ENCODE results near the gene PCYOX1L.
A peak's percentile ranks its signal among the peaks of the same experiment; 100 is the strongest.

PCYOX1L gene

DNA sequence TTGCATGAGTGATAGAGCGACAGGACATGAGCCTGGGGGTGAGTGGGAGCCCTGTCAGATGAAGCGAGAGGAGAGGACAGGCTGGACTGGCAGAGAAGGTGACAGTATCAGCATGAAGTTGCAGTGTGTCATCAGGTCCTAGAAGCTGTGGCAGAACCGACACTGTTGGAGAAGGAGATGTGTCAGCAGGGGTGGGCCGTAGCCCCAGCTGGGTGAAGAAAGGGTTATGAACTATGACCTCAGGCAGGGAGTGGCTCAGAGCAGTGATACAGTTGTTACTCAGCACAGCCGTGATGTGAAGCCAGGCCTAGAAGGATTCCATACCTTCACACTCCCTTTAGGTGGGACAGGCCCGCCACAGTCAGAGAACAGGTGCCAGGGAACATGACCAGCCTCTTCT is 7.6 kb downstream of the PCYOX1L start:
- no peaks in the 10 kb centered on the region for H3K36me3 ChIP-seq (replicated peaks; ENCODE audit: low read depth, low read length)

DNA sequence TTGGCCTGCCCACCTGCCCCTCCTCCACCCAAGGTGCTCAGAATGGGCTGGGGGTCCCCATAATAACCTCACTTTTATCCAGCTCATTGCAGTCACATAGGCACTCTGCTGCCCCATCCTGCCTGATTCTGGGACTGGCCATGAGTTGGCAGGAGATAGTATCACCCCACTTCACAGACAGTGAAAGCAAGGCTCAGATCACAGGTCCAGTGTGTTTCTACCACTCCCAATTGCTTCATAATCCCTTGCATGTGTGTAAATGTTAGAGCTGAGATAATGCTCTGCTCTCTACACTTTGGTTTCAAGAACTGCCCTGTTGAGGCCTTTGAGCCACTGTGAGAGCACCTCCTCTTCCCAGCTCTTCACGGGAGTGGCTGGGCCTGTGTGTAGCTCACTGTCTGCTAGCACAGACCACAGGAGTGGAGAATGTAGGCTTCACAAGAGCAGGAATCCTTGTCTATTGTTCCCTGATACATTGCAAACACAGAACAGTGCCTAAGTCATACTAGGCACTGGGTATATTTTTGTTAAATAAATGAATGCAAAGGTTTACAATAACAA is 8.4 kb downstream of the PCYOX1L start:
- H3K27ac ChIP-seq (ENCODE audit: low read length) = no peak overlapping the region
- TF ChIP-seq, protein P1, sequence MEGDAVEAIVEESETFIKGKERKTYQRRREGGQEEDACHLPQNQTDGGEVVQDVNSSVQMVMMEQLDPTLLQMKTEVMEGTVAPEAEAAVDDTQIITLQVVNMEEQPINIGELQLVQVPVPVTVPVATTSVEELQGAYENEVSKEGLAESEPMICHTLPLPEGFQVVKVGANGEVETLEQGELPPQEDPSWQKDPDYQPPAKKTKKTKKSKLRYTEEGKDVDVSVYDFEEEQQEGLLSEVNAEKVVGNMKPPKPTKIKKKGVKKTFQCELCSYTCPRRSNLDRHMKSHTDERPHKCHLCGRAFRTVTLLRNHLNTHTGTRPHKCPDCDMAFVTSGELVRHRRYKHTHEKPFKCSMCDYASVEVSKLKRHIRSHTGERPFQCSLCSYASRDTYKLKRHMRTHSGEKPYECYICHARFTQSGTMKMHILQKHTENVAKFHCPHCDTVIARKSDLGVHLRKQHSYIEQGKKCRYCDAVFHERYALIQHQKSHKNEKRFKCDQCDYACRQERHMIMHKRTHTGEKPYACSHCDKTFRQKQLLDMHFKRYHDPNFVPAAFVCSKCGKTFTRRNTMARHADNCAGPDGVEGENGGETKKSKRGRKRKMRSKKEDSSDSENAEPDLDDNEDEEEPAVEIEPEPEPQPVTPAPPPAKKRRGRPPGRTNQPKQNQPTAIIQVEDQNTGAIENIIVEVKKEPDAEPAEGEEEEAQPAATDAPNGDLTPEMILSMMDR (IDR thresholded peaks at IDR 0.05; ENCODE audit: low read depth, low read length) = no peak
- no peak for TF ChIP-seq EZH2phosphoT487 (IDR thresholded peaks at IDR 0.05; ENCODE audit: low read depth)

More for the DNA sequence above, 7.6 kb downstream of the PCYOX1L start:
- Histone ChIP-seq H3K9ac (ENCODE audit: low read length) (no peak overlapping the region), H3K4me1 (ENCODE audit: low read length) (peaks cover 4% of the 10 kb centered on the region; the same call in 1 of the 2 replicates), H2AFZ (ENCODE audit: low read depth, low read length) (no peak overlapping the region), H3K4me2 (ENCODE audit: low read length) (no peak overlapping the region), H3K27me3 (ENCODE audit: low read depth, low read length) (no peaks in the 10 kb centered on the region), H3K79me2 (ENCODE audit: low read length) (no peaks in the 10 kb centered on the region), H4K20me1 (ENCODE audit: insufficient read depth, low read length) (no peaks in the 10 kb centered on the region), H3K27ac (ENCODE audit: low read length) (no peak overlapping the region), H3K4me3 (ENCODE audit: low read length) (no peak overlapping the region), H3K9me3 (ENCODE audit: insufficient read depth, low read length) (no peaks in the 10 kb centered on the region)
- TF ChIP-seq EZH2phosphoT487 (IDR thresholded peaks at IDR 0.05; ENCODE audit: low read depth) = no peak
- TF ChIP-seq, protein P1 (IDR thresholded peaks at IDR 0.05; ENCODE audit: low read depth, low read length) = no peak

DNA sequence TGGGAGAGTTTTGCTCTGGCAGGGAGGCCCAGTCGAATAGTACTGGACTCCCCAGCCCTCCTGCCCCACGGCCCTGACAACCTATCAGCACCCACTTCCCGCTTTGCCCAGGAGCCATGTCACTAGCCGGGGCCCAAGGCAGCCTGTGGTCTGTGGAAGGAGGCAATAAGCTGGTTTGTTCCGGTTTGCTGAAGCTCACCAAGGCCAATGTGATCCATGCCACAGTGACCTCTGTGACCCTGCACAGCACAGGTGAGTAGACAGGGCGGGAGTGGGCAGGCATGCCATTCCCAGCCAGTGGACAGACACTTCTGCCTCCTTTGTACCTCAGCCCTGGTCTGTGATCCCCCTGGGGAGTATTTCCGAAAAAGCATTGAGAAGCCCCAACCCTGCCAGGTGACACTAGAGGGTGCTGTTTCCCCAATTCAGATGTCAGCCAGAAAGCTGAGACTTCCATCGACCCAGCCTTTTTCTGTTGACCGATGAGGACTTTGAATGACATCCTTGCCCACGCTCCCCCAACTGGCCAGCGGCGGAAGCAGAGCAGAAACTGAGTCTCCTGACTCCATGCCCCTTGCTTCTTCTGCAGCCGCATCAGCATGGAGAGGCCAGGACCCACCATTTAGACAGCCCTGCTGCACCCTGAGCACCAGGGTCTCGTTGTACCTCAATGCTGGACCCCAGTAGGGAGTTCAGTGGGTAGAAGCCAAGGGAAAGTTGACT is 9.6 kb downstream of the PCYOX1L start:
- no peak overlapping the region for H3K9ac ChIP-seq (ENCODE audit: low read length)
- no peak overlapping the region for H3K27ac ChIP-seq (ENCODE audit: low read length)
- TF ChIP-seq, protein P1 (IDR thresholded peaks at IDR 0.05; ENCODE audit: low read depth, low read length) = peak; percentile 68
- TF ChIP-seq EZH2phosphoT487 (IDR thresholded peaks at IDR 0.05; ENCODE audit: low read depth) = no peak
- no peaks in the 10 kb centered on the region for H3K36me3 ChIP-seq (replicated peaks; ENCODE audit: low read depth, low read length)
- no peaks in the 10 kb centered on the region for H3K9me3 ChIP-seq (ENCODE audit: insufficient read depth, low read length)
- H4K20me1 ChIP-seq (ENCODE audit: insufficient read depth, low read length) = no peaks in the 10 kb centered on the region
- H3K4me3 ChIP-seq (ENCODE audit: low read length) = no peak overlapping the region
- H2AFZ ChIP-seq (ENCODE audit: low read depth, low read length) = no peak overlapping the region
- H3K4me2 ChIP-seq (ENCODE audit: low read length) = peak overlapping the region; percentile 36
- peaks cover 4% of the 10 kb centered on the region; the same call in 1 of the 2 replicates for H3K4me1 ChIP-seq (ENCODE audit: low read length)
- H3K27me3 ChIP-seq (ENCODE audit: low read depth, low read length) = no peaks in the 10 kb centered on the region
- no peaks in the 10 kb centered on the region for H3K79me2 ChIP-seq (ENCODE audit: low read length)

More for the DNA sequence above, 8.4 kb downstream of the PCYOX1L start:
- Histone ChIP-seq H3K79me2 (ENCODE audit: low read length) (no peaks in the 10 kb centered on the region), H3K4me2 (ENCODE audit: low read length) (no peak overlapping the region), H3K4me1 (ENCODE audit: low read length) (peaks cover 4% of the 10 kb centered on the region; the same call in 1 of the 2 replicates), H3K4me3 (ENCODE audit: low read length) (no peak overlapping the region), H3K9ac (ENCODE audit: low read length) (no peak overlapping the region), H3K36me3 (replicated peaks; ENCODE audit: low read depth, low read length) (no peaks in the 10 kb centered on the region), H4K20me1 (ENCODE audit: insufficient read depth, low read length) (no peaks in the 10 kb centered on the region), H2AFZ (ENCODE audit: low read depth, low read length) (no peak overlapping the region), H3K27me3 (ENCODE audit: low read depth, low read length) (no peaks in the 10 kb centered on the region), H3K9me3 (ENCODE audit: insufficient read depth, low read length) (no peaks in the 10 kb centered on the region)

DNA sequence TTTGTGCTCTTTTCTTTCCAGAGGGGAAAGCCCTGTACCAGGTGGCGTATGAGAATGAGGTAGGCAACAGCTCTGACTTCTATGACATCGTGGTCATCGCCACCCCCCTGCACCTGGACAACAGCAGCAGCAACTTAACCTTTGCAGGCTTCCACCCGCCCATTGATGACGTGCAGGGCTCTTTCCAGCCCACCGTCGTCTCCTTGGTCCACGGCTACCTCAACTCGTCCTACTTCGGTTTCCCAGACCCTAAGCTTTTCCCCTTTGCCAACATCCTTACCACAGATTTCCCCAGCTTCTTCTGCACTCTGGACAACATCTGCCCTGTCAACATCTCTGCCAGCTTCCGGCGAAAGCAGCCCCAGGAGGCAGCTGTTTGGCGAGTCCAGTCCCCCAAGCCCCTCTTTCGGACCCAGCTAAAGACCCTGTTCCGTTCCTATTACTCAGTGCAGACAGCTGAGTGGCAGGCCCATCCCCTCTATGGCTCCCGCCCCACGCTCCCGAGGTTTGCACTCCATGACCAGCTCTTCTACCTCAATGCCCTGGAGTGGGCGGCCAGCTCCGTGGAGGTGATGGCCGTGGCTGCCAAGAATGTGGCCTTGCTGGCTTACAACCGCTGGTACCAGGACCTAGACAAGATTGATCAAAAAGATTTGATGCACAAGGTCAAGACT is 10.3 kb downstream of the PCYOX1L start:
- Histone ChIP-seq H3K9me3 (ENCODE audit: insufficient read depth, low read length) (no peaks in the 10 kb centered on the region), H3K4me2 (ENCODE audit: low read length) (no peak overlapping the region), H3K27ac (ENCODE audit: low read length) (no peak overlapping the region), H3K4me1 (ENCODE audit: low read length) (peaks cover 4% of the 10 kb centered on the region; the same call in 1 of the 2 replicates), H3K36me3 (replicated peaks; ENCODE audit: low read depth, low read length) (no peaks in the 10 kb centered on the region), H3K4me3 (ENCODE audit: low read length) (no peak overlapping the region), H3K9ac (ENCODE audit: low read length) (no peak overlapping the region), H4K20me1 (ENCODE audit: insufficient read depth, low read length) (no peaks in the 10 kb centered on the region), H2AFZ (ENCODE audit: low read depth, low read length) (no peak overlapping the region), H3K79me2 (ENCODE audit: low read length) (no peaks in the 10 kb centered on the region), H3K27me3 (ENCODE audit: low read depth, low read length) (no peaks in the 10 kb centered on the region)
- no peak for TF ChIP-seq EZH2phosphoT487 (IDR thresholded peaks at IDR 0.05; ENCODE audit: low read depth)
- TF ChIP-seq, protein P1 (IDR thresholded peaks at IDR 0.05; ENCODE audit: low read depth, low read length) = no peak
